HepG2 (cell line): Measurements from ENCODE around the gene EEFSEC. TPM values are rescaled to one million over a fixed set of nuclear protein-coding genes. Genes with fewer than 3 reads are reported as not detected.

Experiments used
- ATAC-seq: fragments of 200-7000 bp; cut with Tn5 transposase; 3 replicates; pipeline ENCODE4 v1.9.1; 2020; ENCODE audit warnings: mild to moderate bottlenecking, moderate library complexity
- BruUV-seq: library from RNA; stranded (reverse); fragments of 400-500 nt; replicated peaks from 2 replicates; lab custom pipeline; 2021; lab: Mats Ljungman, UMichigan
- CTCF ChIA-PET: fragments of 300-600 bp; formaldehyde crosslinking; extraction: SDS; loops from one replicate; lab custom pipeline; 2021; ENCODE audit warnings: low total read pairs, inconsistent platforms, low intra/inter-chr PET ratio; lab: Yijun Ruan, JAX
- POLR2A ChIA-PET: fragments of 350-600 bp; sonication (Branson Sonifier 250); formaldehyde crosslinking; loops from one replicate; lab custom pipeline; 2020; ENCODE audit warnings: antibody characterized with exemption, inconsistent platforms; lab: Yijun Ruan, JAX
- DNase-seq: peaks from one replicate; pipeline ENCODE4 v3.0.0-alpha.2; 2015; ENCODE audit warnings: low spot score
- FAIRE-seq: peaks from 3 replicates; lab custom pipeline; 2011; peaks lifted over from hg19 to GRCh38; lab: Jason Lieb, UNC
- H2AFZ ChIP-seq: one replicate; pipeline ENCODE4 v1.6.1; 2011; ENCODE audit warnings: low read length, inconsistent platforms
- H3K27ac ChIP-seq: fragments of 300-600 bp; 3 replicates; pipeline ENCODE4 v1.8.0; 2011; ENCODE audit warnings: mixed run types, mild to moderate bottlenecking, mixed read lengths, low read length, inconsistent platforms; ENCODE audit not compliant: insufficient read depth; ENCODE audit errors: extremely low read length
- H3K27me3 ChIP-seq, 2 experiments: fragments of 200-600 bp in 1 of 2; 2 replicates in 1 of 2; 3 replicates in 1 of 2; pipeline versions ENCODE4 v1.6.0 to v1.8.0; 2011; ENCODE audit warnings: low read length in 2 of 2, mild to moderate bottlenecking in 2 of 2, moderate library complexity in 2 of 2, inconsistent platforms in 1 of 2; ENCODE audit not compliant: insufficient read depth in 2 of 2, control insufficient read depth in 1 of 2
- H3K36me3 ChIP-seq, 2 experiments: fragments of 200-600 bp in 1 of 2; replicated peaks in 1 of 2; 2 replicates in 1 of 2; 3 replicates in 1 of 2; pipeline versions ENCODE4 v1.5.1 to v1.8.0; 2011; ENCODE audit warnings: low read length in 2 of 2, inconsistent platforms in 1 of 2; ENCODE audit not compliant: insufficient read depth in 2 of 2, control insufficient read depth in 1 of 2
- H3K4me1 ChIP-seq: 2 replicates; pipeline ENCODE4 v1.5.1; 2012; ENCODE audit warnings: low read length, inconsistent platforms; ENCODE audit not compliant: insufficient read depth
- H3K4me2 ChIP-seq: 2 replicates; pipeline ENCODE4 v1.6.0; 2011; ENCODE audit warnings: low read depth, low read length, inconsistent platforms
- H3K4me3 ChIP-seq, 3 experiments: fragments of 200-600 bp in 1 of 3; sonication (generic), shearing (Covaris generic) in 1 of 3; replicated peaks in 1 of 3; 2 replicates each; pipeline ENCODE4 v1.5.1; 2011 to 2016; ENCODE audit warnings: low read length in 3 of 3, inconsistent platforms in 2 of 3, low read depth in 2 of 3, mild to moderate bottlenecking in 2 of 3, control low read depth in 1 of 3, mixed read lengths in 1 of 3; ENCODE audit not compliant: insufficient read depth in 1 of 3
- H3K79me2 ChIP-seq: one replicate; pipeline ENCODE4 v1.6.1; 2011; ENCODE audit warnings: low read length, inconsistent platforms; ENCODE audit not compliant: insufficient read depth
- H3K9ac ChIP-seq: 2 replicates; pipeline ENCODE4 v1.6.0; 2011; ENCODE audit warnings: mild to moderate bottlenecking, low read depth, low read length, inconsistent platforms; ENCODE audit not compliant: insufficient read depth
- H3K9me3 ChIP-seq: 2 replicates; pipeline ENCODE4 v1.5.1; 2012; ENCODE audit warnings: mild to moderate bottlenecking, low read length
- H4K20me1 ChIP-seq: 2 replicates; pipeline ENCODE4 v1.6.0; 2011; ENCODE audit warnings: inconsistent platforms, mild to moderate bottlenecking, low read length, moderate library complexity; ENCODE audit not compliant: insufficient read depth
- ATM ChIP-seq: fragments of 450-650 bp; IDR thresholded peaks from 2 replicates; pipeline ENCODE4 v1.7.1; 2017; ENCODE audit warnings: mild to moderate bottlenecking, borderline replicate concordance
- FOXM1 ChIP-seq: sonication (generic); formaldehyde crosslinking; IDR thresholded peaks from 2 replicates; pipeline ENCODE4 v1.5.0; 2020; ENCODE audit warnings: missing genetic modification reagents
- GPN1 ChIP-seq: sonication (generic); formaldehyde crosslinking; IDR thresholded peaks from 2 replicates; pipeline ENCODE4 v1.5.1; 2020; ENCODE audit warnings: missing genetic modification reagents, borderline replicate concordance
- GTF2F1 ChIP-seq: fragments of 150-350 bp; IDR thresholded peaks from 2 replicates; pipeline ENCODE4 v1.6.1; 2014; ENCODE audit warnings: low read length
- IRF2 ChIP-seq: IDR thresholded peaks from 2 replicates; pipeline ENCODE4 v1.6.1; 2018; ENCODE audit warnings: missing genetic modification reagents, missing compliant biosample characterization
- JUND ChIP-seq: sonication (generic); formaldehyde crosslinking; IDR thresholded peaks from 2 replicates; pipeline ENCODE4 v1.8.0; 2022; ENCODE audit warnings: mild to moderate bottlenecking, missing genetic modification reagents
- NFE2 ChIP-seq: sonication (generic); formaldehyde crosslinking; IDR thresholded peaks from 2 replicates; pipeline ENCODE4 v1.4.0; 2020; ENCODE audit warnings: missing genetic modification reagents
- NFE2L2 ChIP-seq: fragments of 150-350 bp; IDR thresholded peaks from 2 replicates; pipeline ENCODE4 v1.6.1; 2014; ENCODE audit warnings: low read length
- ZNF207 ChIP-seq: fragments of 450-650 bp; IDR thresholded peaks from 2 replicates; pipeline ENCODE4 v1.6.1; 2016; ENCODE audit warnings: antibody characterized with exemption, borderline replicate concordance
- ZNF614 ChIP-seq: IDR thresholded peaks from 2 replicates; pipeline ENCODE4 v1.6.1; 2018; ENCODE audit warnings: missing biosample characterization, missing genetic modification reagents, inconsistent platforms, borderline replicate concordance
- ZSCAN25 ChIP-seq: sonication (generic); formaldehyde crosslinking; IDR thresholded peaks from 2 replicates; pipeline ENCODE4 v1.8.0; 2022; ENCODE audit warnings: mild to moderate bottlenecking, missing genetic modification reagents
- WGBS: methylation state at CpG from one replicate; pipeline ENCODE4 v1.1.6; 2017; ENCODE audit warnings: low lambda C conversion rate; 5-methylcytosine and 5-hydroxymethylcytosine counted together
- in situ Hi-C: cut with HindIII; loops from 2 replicates; pipeline ENCODE4 v1.10.0; 2017; ENCODE audit warnings: low pct_unique_long_range_greater_than_20kb; ENCODE audit not compliant: extremely low pct_ligation_motif_present
- intact Hi-C: fragments of 100-400 bp; cut with micrococcal nuclease; formaldehyde crosslinking; loops from one replicate; pipeline ENCODE4 v1.10.0; 2022; ENCODE audit not compliant: unreplicated experiment
- polyA plus RNA-seq, 8 experiments: library from polyadenylated mRNA; depleted of rRNA in 3 of 8; stranded (reverse) in 7 of 8; unstranded in 1 of 8; fragments of >200 nt; fragmentation: Illumina TruSeq in 4 of 8; extraction: Trizol in 4 of 8; gene quantifications; 2 replicates each; pipeline versions ENCODE4 v1.2.1 to v1.2.3, GENCODE V29; 2011 to 2016; ENCODE audit warnings: low read depth in 4 of 8, missing spikeins in 1 of 8, mixed read lengths in 1 of 8; ENCODE audit not compliant: insufficient read depth in 1 of 8
- total RNA-seq, 5 experiments: library from RNA; depleted of rRNA; stranded (reverse); fragments of >200 nt; fragmentation: Illumina TruSeq; extraction: Trizol; gene quantifications; 2 replicates each; pipeline ENCODE4 v1.2.3, GENCODE V29; 2016; ENCODE audit warnings: low read depth in 1 of 5
- TF ChIP-seq, protein P1 (sequence below): IDR thresholded peaks from 2 replicates; pipeline ENCODE4 v1.6.1; 2016; ENCODE audit warnings: mild to moderate bottlenecking, missing biosample characterization, missing genetic modification reagents
- TF ChIP-seq, protein P2 (sequence below): sonication (generic); formaldehyde crosslinking; IDR thresholded peaks from 2 replicates; pipeline ENCODE4 v1.9.0; 2022; ENCODE audit warnings: missing genetic modification reagents, mild to moderate bottlenecking, borderline replicate concordance
- TF ChIP-seq, protein P3 (sequence below): sonication (generic); formaldehyde crosslinking; IDR thresholded peaks from 2 replicates; pipeline ENCODE4; 2020; ENCODE audit warnings: missing genetic modification reagents, mild to moderate bottlenecking, borderline replicate concordance

Gene EEFSEC
- total and polyA plus RNA-seq, 2 of the 13 experiments (the other 11 are each of a cell fraction or from before 2014, with no cell fraction given) = 6.4 to 24.2 TPM

DNA sequence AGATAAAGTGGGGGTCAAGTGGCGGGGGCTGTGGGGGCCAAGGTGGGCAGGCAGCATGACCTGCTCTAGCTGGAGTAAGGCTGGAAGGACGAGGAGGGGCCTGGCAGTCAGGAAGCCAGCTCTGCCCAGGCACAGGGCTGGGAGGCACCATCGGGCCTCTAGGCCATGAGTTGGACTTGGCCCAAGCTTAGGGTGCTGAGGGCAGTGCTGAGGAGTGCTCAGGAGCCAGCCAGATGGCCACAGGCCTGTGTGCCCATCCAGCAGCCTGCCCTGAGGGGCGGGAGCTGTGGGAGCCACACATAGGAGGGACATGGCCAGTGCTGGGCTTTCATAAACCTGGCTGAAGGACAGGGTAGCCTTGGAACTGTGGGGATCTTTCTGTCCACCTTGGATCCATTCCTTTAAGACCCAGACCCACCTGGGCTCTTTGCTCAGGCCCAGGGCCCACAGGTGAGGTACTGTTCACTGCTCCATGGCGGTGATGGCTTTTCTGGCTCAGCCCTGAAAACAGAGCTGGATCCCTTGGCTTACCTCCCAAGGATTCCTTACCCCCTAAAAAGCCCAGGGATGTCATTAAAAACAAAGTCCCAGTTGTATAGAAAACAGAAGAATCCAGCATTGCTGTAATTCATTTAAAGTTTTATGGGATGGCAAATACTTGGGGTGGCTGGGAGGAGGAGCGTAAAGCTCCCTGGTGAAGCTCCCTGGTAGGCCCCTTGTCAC is 176.4 kb downstream of the EEFSEC start:
- POLR2A ChIA-PET = no interaction called here
- TF ChIP-seq ZSCAN25 (CRISPR knock-in tag) (no peak), JUND (CRISPR knock-in tag) (no peak), ATM (no peak), IRF2 (CRISPR knock-in tag) (no peak), NFE2L2 (no peak), NFE2 (CRISPR knock-in tag) (no peak), GPN1 (no peak)
- 86% methylated on average over 6 of the region's 6 CpGs for WGBS
- CTCF ChIA-PET = no interaction called here
- no peaks in the 10 kb centered on the region for H4K20me1 ChIP-seq
- H3K79me2 ChIP-seq = no peaks in the 10 kb centered on the region
- DNase-seq (no peak), FAIRE-seq (no peak), ATAC-seq (no peak; the same call in 2 of the 3 replicates)
- no peak overlapping the region for H3K4me2 ChIP-seq
- H3K36me3 ChIP-seq = peaks cover 0 to 1% of the 10 kb centered on the region in 2 experiments; a peak in 2 of 5 replicates
- intact Hi-C loops = no loop called here
- no peak overlapping the region for H2AFZ ChIP-seq
- H3K27me3 ChIP-seq = no peaks in the 10 kb centered on the region
- H3K9me3 ChIP-seq = no peaks in the 10 kb centered on the region
- BruUV-seq = no TSS peak
- no peak overlapping the region for H3K4me3 ChIP-seq
- peaks cover 9% of the 10 kb centered on the region for H3K4me1 ChIP-seq
- H3K27ac ChIP-seq = no peak overlapping the region
- in situ Hi-C loops = loop anchor here (10.0 kb wide), 1 partner anchor 155 kb away; no protein-coding TSS in a partner anchor
- no peak overlapping the region for H3K9ac ChIP-seq

DNA sequence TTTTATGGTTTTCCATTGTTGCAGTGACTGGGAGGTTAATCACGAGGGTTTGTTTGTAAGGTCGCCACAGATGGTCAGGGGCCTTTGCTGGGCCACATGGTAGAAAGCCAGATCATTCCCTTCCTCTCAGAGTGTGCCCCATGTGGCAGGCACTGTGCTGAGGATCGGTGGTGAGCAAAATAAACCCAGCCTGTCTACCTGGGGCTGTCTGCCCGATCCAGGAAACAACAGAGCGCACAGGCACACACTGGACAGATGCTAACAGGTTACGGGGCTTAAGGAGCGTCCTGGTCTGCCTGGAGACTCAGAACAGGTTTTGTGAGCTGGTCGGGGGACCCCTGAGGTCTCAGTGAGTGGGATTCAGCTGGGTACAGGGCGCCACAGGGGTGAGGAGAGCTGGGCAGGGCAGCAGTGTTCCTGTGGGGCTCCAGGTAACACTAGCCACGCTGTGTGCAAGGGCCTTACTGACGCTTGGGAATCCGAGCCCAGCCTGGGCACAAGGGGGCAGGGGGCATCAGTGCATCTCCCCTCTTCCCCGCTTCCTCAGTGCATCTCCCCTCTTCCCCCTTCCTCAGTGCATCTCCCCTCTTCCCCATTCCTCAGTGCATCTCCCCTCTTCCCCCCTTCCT is 177.0 kb downstream of the EEFSEC start:
- H3K36me3 ChIP-seq = peaks cover 0 to 1% of the 10 kb centered on the region in 2 experiments; a peak in 2 of 5 replicates
- no peaks in the 10 kb centered on the region for H3K9me3 ChIP-seq
- no peak overlapping the region for H3K4me3 ChIP-seq
- no peak for DNase-seq
- no peaks in the 10 kb centered on the region for H3K27me3 ChIP-seq
- no peak; the same call in 2 of the 3 replicates for ATAC-seq
- FAIRE-seq = no peak
- no TSS peak for BruUV-seq
- in situ Hi-C loops (no loop called here), intact Hi-C loops (no loop called here)
- POLR2A ChIA-PET = no interaction called here
- H3K9ac ChIP-seq = no peak overlapping the region
- no peaks in the 10 kb centered on the region for H3K79me2 ChIP-seq
- H4K20me1 ChIP-seq = no peaks in the 10 kb centered on the region
- no peak overlapping the region for H3K4me2 ChIP-seq
- no peak overlapping the region for H3K27ac ChIP-seq
- 93% methylated on average over 11 of the region's 13 CpGs for WGBS
- peaks cover 2% of the 10 kb centered on the region for H3K4me1 ChIP-seq
- CTCF ChIA-PET = no interaction called here
- no peak overlapping the region for H2AFZ ChIP-seq
- TF ChIP-seq, protein P1, sequence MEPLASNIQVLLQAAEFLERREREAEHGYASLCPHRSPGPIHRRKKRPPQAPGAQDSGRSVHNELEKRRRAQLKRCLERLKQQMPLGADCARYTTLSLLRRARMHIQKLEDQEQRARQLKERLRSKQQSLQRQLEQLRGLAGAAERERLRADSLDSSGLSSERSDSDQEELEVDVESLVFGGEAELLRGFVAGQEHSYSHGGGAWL = no peak
- TF ChIP-seq ZNF614 (CRISPR knock-in tag) (no peak), FOXM1 (CRISPR knock-in tag) (no peak), ZNF207 (no peak), GTF2F1 (no peak)
- TF ChIP-seq, protein P2, sequence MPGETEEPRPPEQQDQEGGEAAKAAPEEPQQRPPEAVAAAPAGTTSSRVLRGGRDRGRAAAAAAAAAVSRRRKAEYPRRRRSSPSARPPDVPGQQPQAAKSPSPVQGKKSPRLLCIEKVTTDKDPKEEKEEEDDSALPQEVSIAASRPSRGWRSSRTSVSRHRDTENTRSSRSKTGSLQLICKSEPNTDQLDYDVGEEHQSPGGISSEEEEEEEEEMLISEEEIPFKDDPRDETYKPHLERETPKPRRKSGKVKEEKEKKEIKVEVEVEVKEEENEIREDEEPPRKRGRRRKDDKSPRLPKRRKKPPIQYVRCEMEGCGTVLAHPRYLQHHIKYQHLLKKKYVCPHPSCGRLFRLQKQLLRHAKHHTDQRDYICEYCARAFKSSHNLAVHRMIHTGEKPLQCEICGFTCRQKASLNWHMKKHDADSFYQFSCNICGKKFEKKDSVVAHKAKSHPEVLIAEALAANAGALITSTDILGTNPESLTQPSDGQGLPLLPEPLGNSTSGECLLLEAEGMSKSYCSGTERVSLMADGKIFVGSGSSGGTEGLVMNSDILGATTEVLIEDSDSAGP = no peak
- TF ChIP-seq, protein P3, sequence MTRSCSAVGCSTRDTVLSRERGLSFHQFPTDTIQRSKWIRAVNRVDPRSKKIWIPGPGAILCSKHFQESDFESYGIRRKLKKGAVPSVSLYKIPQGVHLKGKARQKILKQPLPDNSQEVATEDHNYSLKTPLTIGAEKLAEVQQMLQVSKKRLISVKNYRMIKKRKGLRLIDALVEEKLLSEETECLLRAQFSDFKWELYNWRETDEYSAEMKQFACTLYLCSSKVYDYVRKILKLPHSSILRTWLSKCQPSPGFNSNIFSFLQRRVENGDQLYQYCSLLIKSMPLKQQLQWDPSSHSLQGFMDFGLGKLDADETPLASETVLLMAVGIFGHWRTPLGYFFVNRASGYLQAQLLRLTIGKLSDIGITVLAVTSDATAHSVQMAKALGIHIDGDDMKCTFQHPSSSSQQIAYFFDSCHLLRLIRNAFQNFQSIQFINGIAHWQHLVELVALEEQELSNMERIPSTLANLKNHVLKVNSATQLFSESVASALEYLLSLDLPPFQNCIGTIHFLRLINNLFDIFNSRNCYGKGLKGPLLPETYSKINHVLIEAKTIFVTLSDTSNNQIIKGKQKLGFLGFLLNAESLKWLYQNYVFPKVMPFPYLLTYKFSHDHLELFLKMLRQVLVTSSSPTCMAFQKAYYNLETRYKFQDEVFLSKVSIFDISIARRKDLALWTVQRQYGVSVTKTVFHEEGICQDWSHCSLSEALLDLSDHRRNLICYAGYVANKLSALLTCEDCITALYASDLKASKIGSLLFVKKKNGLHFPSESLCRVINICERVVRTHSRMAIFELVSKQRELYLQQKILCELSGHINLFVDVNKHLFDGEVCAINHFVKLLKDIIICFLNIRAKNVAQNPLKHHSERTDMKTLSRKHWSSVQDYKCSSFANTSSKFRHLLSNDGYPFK = no peak
